Measurements from ENCODE around the gene UPF2. TPM values are rescaled to one million over a fixed set of nuclear protein-coding genes. Genes with fewer than 3 reads are reported as not detected.
A peak's percentile ranks its signal among the peaks of the same experiment; 100 is the strongest.

UPF2 gene
- total RNA-seq, 4 donors from 2014 or later, result 12.9 to 22.3 (median 17.8) TPM

GRCh38 chr10:12063483-12063818, 20.8 kb upstream of the UPF2 start:
- no peaks in the 10 kb centered on the region for H3K9me3 ChIP-seq
- H3K27ac ChIP-seq, result no peak overlapping the region
- DNase-seq, result no peak
- TF ChIP-seq POLR2A (IDR thresholded peaks at IDR 0.05) (no peak), CTCF (IDR thresholded peaks at IDR 0.05) (no peak)
- intact Hi-C loops (cut with DNase I), result no loop called here
- no peak overlapping the region for H3K4me3 ChIP-seq
- H3K36me3 ChIP-seq, result no peaks in the 10 kb centered on the region
- peaks cover 0 to 15% (median 0%) of the 10 kb centered on the region in 3 donors for H3K4me1 ChIP-seq
- 40 to 100% methylated on average over 1 to 2 of the region's 3 CpGs for WGBS, 2 donors
- H3K27me3 ChIP-seq, result no peaks in the 10 kb centered on the region

GRCh38 chr10:12062754-12063482, 20.3 kb upstream of the UPF2 start:
- no peaks in the 10 kb centered on the region for H3K36me3 ChIP-seq
- H3K4me1 ChIP-seq, result peaks cover 0 to 10% (median 0%) of the 10 kb centered on the region in 3 donors
- intact Hi-C loops (cut with DNase I), result no loop called here
- TF ChIP-seq POLR2A (IDR thresholded peaks at IDR 0.05), result no peak
- no peak for TF ChIP-seq CTCF (IDR thresholded peaks at IDR 0.05)
- H3K4me3 ChIP-seq, result no peak overlapping the region
- no peak for DNase-seq
- peak overlapping the region in 2 of 4 donors; percentile 11 to 38 for H3K27ac ChIP-seq
- 34 to 47% methylated on average over 8 to 14 of the region's 14 CpGs for WGBS, 2 donors
- no peaks in the 10 kb centered on the region for H3K27me3 ChIP-seq
- H3K9me3 ChIP-seq, result no peaks in the 10 kb centered on the region

- Histone ChIP-seq H3K9me3 (no peaks in the 10 kb centered on the region), H3K27me3 (no peaks in the 10 kb centered on the region), H3K4me3 (no peak overlapping the region), H3K4me1 (peaks cover 0 to 10% (median 0%) of the 10 kb centered on the region in 3 donors), H3K36me3 (no peaks in the 10 kb centered on the region), H3K27ac (no peak overlapping the region)
- TF ChIP-seq POLR2A (IDR thresholded peaks at IDR 0.05), result no peak
- no peak for TF ChIP-seq CTCF (IDR thresholded peaks at IDR 0.05)
- intact Hi-C loops (cut with DNase I), result no loop called here
- no peak for DNase-seq
- 84 to 91% methylated on average over 4 of the region's 4 CpGs for WGBS, 2 donors
These were observed 18.5 kb upstream of the UPF2 start for GRCh38 chr10:12061124-12061523.

- intact Hi-C loops (cut with DNase I), result no loop called here
- H3K27me3 ChIP-seq, result no peaks in the 10 kb centered on the region
- no peaks in the 10 kb centered on the region for H3K36me3 ChIP-seq
- no peak for TF ChIP-seq POLR2A (IDR thresholded peaks at IDR 0.05)
- 20 to 50% methylated on average over 1 to 4 of the region's 4 CpGs for WGBS, 2 donors
- H3K27ac ChIP-seq, result no peak overlapping the region
- H3K9me3 ChIP-seq, result no peaks in the 10 kb centered on the region
- H3K4me3 ChIP-seq, result no peak overlapping the region
- no peak for DNase-seq
- peaks cover 6 to 14% (median 7%) of the 10 kb centered on the region in 3 donors for H3K4me1 ChIP-seq
These were observed 14.1 kb upstream of the UPF2 start for GRCh38 chr10:12056748-12057147.

- Histone ChIP-seq H3K4me3 (no peak overlapping the region), H3K27me3 (no peaks in the 10 kb centered on the region), H3K36me3 (no peaks in the 10 kb centered on the region), H3K4me1 (peaks cover 6 to 14% (median 7%) of the 10 kb centered on the region in 3 donors), H3K9me3 (no peaks in the 10 kb centered on the region), H3K27ac (no peak overlapping the region)
- DNase-seq, result no peak
- intact Hi-C loops (cut with DNase I), result no loop called here
- WGBS, 2 donors, result 79 to 87% methylated on average over 4 to 5 of the region's 5 CpGs
- TF ChIP-seq CTCF (IDR thresholded peaks at IDR 0.05) (no peak), POLR2A (IDR thresholded peaks at IDR 0.05) (no peak)
These were observed 13.1 kb upstream of the UPF2 start for GRCh38 chr10:12055732-12056131.
